Mucosa of descending colon (tissue), 3 donors: Measurements from ENCODE around the gene SPIB. TPM values are rescaled to one million over a fixed set of nuclear protein-coding genes. Genes with fewer than 3 reads are reported as not detected.

ENCODE experiments used
- ATAC-seq: fragments of 200-7000 bp; cut with Tn5 transposase; one replicate; pipeline ENCODE4 v1.9.1; 2020; ENCODE audit warnings: mild to moderate bottlenecking, moderate library complexity
- DNase-seq, 3 donors: peaks; one replicate each; pipeline ENCODE4 v3.0.0-alpha.2; 2020
- H3K36me3 ChIP-seq: fragments of 200-600 bp; one replicate; pipeline ENCODE4 v1.8.0; 2021; ENCODE audit warnings: low read depth, mild to moderate bottlenecking
- H3K4me1 ChIP-seq: fragments of 200-600 bp; one replicate; pipeline ENCODE4 v1.8.0; 2021; ENCODE audit warnings: low read depth, mild to moderate bottlenecking
- H3K4me3 ChIP-seq: fragments of 200-600 bp; one replicate; pipeline ENCODE4 v1.8.0; 2021; ENCODE audit warnings: mild to moderate bottlenecking
- H3K9me3 ChIP-seq: fragments of 200-600 bp; one replicate; pipeline ENCODE4 v1.8.0; 2021; ENCODE audit warnings: mild to moderate bottlenecking
- intact Hi-C, 2 donors: fragments of 100-400 bp; cut with DNase I in 1 of 2; cut with micrococcal nuclease in 1 of 2; formaldehyde crosslinking; loops; one replicate each; pipeline versions ENCODE4 v1.11.0 to v1.11.1; 2022; cut with DNase I, micrococcal nuclease
- total RNA-seq, 3 donors: library from RNA; stranded (reverse); fragmentation: NEBNext Ultra II Directional in 2 of 3; extraction: Animal tissue kit (Norgen Biotek cat#: 25700) in 2 of 3; gene quantifications; one replicate each; pipeline versions ENCODE4 v1.2.1 to v1.2.4, GENCODE V29; 2021 to 2023
- TF ChIP-seq, protein P1 (sequence below): fragments of 200-600 bp; IDR thresholded peaks from one replicate; pipeline ENCODE4 v1.8.0; 2022; ENCODE audit warnings: antibody characterized with exemption, mild to moderate bottlenecking
- donor health status: DM: no; HTN: no; CAD: no; lungs with moderate emphysema.
- donor health status: DM: no; HTN: no; CAD: no.
- donor health status: DM: no; HTN: yes; CAD: no.

Gene SPIB
- total RNA-seq, 3 donors from 2014 or later, result 21.5 to 83.1 (median 61.6) TPM

DNA sequence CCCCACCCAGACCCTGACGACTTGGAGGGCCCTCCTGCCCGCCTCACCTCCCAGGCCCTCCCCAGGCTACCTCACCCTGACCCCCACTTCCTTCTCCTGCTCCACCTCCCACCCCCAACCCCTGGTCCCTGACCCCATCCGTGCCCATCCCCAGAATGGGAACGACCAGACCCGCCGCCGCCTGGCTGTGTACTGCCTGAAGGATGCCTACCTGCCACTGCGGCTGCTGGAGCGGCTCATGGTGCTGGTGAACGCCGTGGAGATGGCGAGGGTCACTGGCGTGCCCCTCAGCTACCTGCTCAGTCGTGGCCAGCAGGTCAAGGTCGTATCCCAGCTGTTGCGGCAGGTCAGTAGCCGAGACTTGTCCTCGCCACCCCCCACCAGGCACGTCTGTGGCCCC is 11.9 kb upstream of the SPIB start:
- intact Hi-C loops, result no loop called here
- ATAC-seq (no peak), DNase-seq (no peak)
- H3K9me3 ChIP-seq, result no peaks in the 10 kb centered on the region
- H3K4me1 ChIP-seq, result peaks cover 11% of the 10 kb centered on the region
- TF ChIP-seq, protein P1, sequence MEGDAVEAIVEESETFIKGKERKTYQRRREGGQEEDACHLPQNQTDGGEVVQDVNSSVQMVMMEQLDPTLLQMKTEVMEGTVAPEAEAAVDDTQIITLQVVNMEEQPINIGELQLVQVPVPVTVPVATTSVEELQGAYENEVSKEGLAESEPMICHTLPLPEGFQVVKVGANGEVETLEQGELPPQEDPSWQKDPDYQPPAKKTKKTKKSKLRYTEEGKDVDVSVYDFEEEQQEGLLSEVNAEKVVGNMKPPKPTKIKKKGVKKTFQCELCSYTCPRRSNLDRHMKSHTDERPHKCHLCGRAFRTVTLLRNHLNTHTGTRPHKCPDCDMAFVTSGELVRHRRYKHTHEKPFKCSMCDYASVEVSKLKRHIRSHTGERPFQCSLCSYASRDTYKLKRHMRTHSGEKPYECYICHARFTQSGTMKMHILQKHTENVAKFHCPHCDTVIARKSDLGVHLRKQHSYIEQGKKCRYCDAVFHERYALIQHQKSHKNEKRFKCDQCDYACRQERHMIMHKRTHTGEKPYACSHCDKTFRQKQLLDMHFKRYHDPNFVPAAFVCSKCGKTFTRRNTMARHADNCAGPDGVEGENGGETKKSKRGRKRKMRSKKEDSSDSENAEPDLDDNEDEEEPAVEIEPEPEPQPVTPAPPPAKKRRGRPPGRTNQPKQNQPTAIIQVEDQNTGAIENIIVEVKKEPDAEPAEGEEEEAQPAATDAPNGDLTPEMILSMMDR, result no peak
- no peak overlapping the region for H3K4me3 ChIP-seq
- H3K36me3 ChIP-seq, result no peaks in the 10 kb centered on the region

DNA sequence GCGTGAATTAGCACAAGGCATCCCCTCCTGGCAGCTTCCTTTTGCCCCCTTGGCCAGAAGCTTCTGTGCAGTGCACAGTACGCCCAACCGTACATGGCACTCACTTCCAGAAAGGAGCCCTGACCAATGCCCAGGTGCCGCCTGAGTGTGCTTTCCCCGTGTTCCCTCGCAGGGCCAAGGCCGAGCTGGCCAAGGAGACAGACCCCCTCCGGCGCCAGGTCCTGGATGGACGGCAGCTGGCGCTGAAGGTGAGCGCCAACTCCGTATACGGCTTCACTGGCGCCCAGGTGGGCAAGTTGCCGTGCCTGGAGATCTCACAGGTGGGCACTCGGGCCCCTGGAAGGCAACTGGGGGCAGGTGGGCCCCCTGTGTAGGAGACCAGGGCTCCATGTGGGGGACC is 9.4 kb upstream of the SPIB start:
- Histone ChIP-seq H3K9me3 (no peaks in the 10 kb centered on the region), H3K4me1 (peaks cover 11% of the 10 kb centered on the region), H3K36me3 (no peaks in the 10 kb centered on the region), H3K4me3 (no peak overlapping the region)
- intact Hi-C loops, result no loop called here
- TF ChIP-seq, protein P1, result no peak
- DNase-seq (no peak), ATAC-seq (no peak)

DNA sequence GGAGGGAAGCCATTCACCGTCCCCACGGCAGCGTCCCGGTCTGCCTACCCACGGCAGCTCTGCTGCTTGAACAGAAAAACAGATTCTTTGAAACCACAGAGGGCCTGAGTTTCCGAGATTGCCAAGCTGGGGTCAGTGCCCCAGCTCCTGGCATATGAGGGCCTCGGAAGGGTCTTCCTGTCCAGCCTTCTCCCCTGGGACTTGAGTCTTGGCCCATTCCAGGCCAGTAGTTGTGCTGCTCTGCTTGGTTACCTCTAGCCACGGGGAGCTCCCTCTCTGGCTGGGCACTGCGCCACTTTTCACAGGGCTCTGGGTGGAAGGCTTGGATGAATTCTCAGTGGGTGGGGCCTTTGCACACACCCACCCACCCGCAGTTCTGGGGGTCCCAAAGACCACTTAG is 8.6 kb upstream of the SPIB start:
- TF ChIP-seq, protein P1, result no peak
- ATAC-seq (no peak), DNase-seq (no peak)
- intact Hi-C loops, result loop anchor here in 1 of 2 donors (10.0 kb wide), 1 partner anchor 45 kb away; the partner anchor contains the start of gene NAPSA
- H3K4me3 ChIP-seq, result no peak overlapping the region
- H3K4me1 ChIP-seq, result peaks cover 11% of the 10 kb centered on the region
- no peaks in the 10 kb centered on the region for H3K9me3 ChIP-seq
- H3K36me3 ChIP-seq, result no peaks in the 10 kb centered on the region

DNA sequence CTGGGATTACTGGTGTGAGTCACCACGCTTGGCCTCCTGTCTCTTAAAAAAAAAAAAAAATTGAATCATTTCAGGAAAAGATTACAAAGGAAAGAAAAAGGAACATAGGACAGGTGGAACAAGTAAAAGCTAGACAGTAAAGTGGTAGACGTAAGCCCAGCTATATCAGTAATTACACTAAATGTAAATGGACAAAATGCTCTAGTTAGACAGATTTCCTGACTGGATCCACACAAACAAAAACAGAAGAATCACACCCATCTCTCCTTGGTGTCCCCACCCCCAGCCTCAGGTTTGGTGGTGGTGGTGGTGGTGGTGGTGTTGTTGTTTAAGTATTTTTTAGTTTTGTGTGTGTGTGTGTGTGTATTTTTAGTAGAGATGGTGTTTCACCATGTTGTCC is 6.3 kb upstream of the SPIB start:
- ATAC-seq, result no peak
- DNase-seq, result no peak
- intact Hi-C loops, result loop anchor here in 1 of 2 donors (10.0 kb wide), 1 partner anchor 48 kb away; the partner anchor contains the start of gene NAPSA
- H3K36me3 ChIP-seq, result no peaks in the 10 kb centered on the region
- TF ChIP-seq, protein P1, result no peak
- H3K4me3 ChIP-seq, result no peak overlapping the region
- H3K4me1 ChIP-seq, result peaks cover 19% of the 10 kb centered on the region
- no peaks in the 10 kb centered on the region for H3K9me3 ChIP-seq

DNA sequence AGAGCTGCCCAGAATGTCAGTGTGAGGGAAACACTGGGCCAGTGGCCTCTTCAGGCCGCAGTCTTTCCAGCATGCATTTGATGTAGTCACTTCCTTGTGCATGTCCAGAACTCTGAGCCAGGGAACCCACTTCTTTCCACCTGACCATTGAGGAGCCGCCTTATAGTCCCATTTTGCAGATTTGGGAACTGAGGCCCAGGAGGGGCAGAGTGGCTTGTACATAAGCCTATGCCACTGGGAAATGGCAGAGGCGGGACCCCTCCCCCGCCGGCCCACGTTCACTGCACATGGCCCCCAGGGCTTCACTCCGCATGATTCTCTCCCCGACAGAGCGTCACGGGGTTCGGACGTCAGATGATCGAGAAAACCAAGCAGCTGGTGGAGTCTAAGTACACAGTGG is 5.6 kb upstream of the SPIB start:
- DNase-seq (no peak), ATAC-seq (no peak)
- Histone ChIP-seq H3K9me3 (no peaks in the 10 kb centered on the region), H3K4me3 (no peak overlapping the region), H3K4me1 (peaks cover 20% of the 10 kb centered on the region), H3K36me3 (no peaks in the 10 kb centered on the region)
- intact Hi-C loops, result loop anchor here in 1 of 2 donors (10.0 kb wide), 1 partner anchor 48 kb away; the partner anchor contains the start of gene NAPSA
- TF ChIP-seq, protein P1, result no peak

DNA sequence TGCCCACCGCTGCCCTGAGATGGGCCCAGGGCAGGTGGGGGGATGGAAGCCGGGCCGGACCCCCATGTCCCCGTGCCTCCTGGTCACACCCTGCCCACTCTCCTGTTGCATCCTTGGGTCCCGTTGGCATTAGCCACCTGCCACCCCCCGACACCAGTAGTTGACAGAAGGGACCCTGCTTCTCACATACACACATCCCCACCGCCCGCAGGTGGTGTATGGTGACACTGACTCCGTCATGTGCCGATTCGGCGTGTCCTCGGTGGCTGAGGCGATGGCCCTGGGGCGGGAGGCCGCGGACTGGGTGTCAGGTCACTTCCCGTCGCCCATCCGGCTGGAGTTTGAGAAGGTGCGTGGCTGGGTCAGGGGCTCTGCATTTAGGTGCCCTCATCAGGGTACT is 5.2 kb upstream of the SPIB start:
- no peak overlapping the region for H3K4me3 ChIP-seq
- H3K36me3 ChIP-seq, result no peaks in the 10 kb centered on the region
- no peaks in the 10 kb centered on the region for H3K9me3 ChIP-seq
- DNase-seq (no peak), ATAC-seq (no peak)
- peaks cover 24% of the 10 kb centered on the region for H3K4me1 ChIP-seq
- intact Hi-C loops, result loop anchor here in 1 of 2 donors (10.0 kb wide), 1 partner anchor 49 kb away; the partner anchor contains the start of gene NAPSA
- TF ChIP-seq, protein P1, result no peak
